IPS-18c (cell line): ENCODE measurements around the gene SLC6A7.
A peak's percentile ranks its signal among the peaks of the same experiment; 100 is the strongest.

ENCODE experiments used
- H3K4me3 ChIP-seq: 2 replicates; pipeline ENCODE4 v1.7.0; 2013; ENCODE audit warnings: low read depth, mild to moderate bottlenecking, low read length, moderate library complexity; ENCODE audit not compliant: insufficient read depth
- H3K9me3 ChIP-seq: one replicate; pipeline ENCODE4 v1.6.1; 2013; ENCODE audit warnings: mild to moderate bottlenecking, low read length, moderate library complexity; ENCODE audit not compliant: control insufficient read depth, insufficient read depth

Gene SLC6A7

DNA sequence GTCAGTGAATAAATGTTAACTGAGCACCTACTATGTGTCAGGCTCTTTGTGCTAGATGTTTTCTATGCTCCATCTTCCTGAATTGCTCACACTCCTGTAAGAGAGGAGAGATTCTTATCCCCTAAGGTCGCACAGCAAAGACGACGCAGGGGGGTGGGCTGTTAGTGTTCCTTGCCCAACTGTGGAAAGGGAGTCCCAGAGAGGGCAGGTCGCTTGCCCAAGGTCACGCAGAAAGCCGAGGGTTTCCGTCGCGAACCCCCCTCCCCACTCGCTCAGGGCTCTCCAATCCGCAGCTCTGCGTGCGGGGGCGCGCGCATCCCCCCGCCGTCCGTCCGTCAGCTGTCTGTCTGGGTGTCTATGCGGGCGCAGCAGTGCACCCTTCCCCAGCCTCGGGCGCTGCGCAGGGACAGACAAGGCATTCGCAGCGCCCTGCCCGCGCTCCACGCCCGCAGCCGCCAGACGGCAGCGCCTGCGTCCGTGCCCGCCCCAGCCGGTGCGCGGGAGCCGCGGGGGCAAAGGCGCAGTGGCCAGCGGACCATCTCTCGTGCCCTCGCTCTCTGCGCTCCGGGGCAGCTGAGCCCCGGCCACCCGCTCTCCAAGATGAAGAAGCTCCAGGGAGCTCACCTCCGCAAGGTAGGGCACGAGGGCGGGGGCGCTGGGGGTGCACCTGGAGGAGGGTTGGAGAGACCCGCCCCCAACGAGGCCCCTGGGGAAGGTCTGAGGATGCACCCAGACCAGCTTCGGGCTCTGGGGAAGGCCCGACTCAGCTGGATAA is at the start of gene SLC6A7:
TSS of gene SLC6A7 (plus strand) at position 335 of the 775 bp plus-strand sequence. CDS start at position 601, 266 bp downstream.
- peak within 1 kb of the TSS; percentile 52 for H3K4me3 ChIP-seq

DNA sequence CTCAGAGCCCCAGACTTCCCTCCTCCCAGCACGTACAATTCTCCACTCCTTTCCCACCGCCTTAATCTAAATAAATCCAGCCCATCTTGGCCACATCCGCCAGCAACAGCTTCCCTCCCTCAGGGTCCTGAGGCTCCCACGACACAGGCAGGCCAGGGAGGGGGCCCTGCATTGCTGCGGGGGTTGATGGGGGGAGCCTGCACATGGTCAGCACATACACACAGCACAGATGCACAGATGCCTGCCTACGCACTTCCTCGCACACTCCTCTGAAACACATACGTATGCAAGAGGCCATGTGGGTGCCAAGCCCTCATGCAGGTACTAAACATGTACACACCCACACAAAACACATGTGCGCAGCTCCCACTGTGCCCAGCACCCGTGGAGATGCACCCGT is 49.0 kb upstream of the SLC6A7 start:
- Histone ChIP-seq H3K4me3 (no peak overlapping the region), H3K9me3 (no peaks in the 10 kb centered on the region)

More for the DNA sequence above, at the start of gene SLC6A7:
- H3K9me3 ChIP-seq = no peaks in the 10 kb centered on the region

DNA sequence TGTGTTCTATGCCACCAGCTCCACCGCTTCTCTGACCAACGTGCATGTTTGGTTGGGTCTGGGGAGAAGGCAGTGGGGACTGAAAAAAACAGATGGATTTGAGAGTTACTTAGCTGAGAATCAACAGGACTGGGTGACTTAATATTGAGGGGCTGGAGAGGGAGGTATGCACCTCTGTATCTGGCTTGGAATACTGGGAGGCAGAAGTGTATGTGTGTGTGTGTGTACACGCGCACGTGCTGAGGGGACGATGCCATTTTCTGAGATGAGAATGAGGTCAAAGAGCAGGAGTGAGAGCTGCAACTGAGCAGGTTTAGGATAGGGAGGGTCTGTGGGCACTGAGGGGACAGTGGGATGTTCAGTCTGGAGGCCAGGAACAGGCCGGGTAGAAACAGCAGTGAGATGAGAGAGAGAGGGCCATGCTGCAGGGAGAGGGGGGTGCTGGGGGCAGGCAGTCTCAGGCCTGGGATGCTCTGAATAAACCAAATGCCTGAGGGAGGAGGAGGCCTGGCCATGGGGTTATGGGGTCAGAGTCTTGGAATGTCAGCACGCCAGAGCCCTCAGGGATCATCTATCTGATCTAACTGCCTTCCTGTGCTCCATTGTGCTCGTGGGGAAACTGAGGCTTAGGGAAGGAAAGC is 48.2 kb upstream of the SLC6A7 start:
- H3K9me3 ChIP-seq = no peaks in the 10 kb centered on the region
- H3K4me3 ChIP-seq = no peak overlapping the region

DNA sequence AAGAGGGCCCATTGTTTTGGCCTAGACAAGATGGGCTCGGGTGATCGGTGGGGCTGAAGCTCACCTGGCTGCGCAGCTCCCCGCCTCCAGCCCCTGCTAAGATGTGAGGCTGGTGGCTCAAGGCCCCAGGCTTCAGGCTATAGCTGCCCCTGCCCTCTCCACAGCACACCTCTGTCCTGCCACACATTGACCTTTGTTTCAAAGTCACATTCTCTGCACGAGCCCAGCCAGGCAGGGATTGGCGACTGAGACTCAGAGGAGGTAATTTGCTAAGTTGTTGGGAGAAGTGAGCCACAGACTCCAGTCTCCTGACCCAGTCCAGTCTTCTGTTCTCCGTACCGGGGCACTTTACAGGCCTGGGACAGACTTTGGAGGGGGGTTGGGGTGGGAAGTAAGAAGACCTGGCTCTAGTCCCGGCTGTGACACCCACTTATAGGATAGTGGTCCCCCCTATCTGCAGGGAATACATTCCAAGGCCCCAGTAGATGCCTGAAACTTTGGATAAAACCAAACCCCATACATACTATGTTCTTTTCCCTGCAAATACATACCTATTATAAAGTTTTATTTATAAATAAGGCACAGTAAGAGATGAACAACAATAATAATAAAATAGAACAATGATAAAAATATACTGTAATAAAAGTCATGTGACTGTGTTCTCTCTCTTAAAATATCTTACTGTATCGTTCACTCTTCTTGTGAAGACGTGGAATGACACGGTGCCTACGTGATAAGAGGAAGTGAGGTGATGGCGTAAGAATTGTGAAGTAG is 47.5 kb upstream of the SLC6A7 start:
- Histone ChIP-seq H3K9me3 (no peaks in the 10 kb centered on the region), H3K4me3 (no peak overlapping the region)

DNA sequence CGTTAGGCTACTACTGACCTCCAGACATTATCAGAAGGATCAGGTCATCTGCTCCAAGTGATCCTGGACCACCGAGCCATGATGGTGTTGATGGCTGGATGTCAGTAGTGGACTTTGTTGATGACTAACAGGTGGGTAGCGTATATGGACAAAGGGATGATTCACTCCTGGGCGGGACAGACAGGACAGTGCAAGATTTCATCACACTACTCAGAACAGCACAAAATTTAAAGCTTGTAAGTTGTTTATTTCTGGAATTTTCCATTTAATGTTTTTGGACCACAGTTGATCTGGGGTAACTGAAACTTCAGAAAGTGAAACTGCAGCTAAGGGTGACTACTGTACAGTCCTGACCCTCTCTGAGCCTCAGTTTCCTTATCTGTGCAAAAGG is 46.9 kb upstream of the SLC6A7 start:
- no peak overlapping the region for H3K4me3 ChIP-seq

DNA sequence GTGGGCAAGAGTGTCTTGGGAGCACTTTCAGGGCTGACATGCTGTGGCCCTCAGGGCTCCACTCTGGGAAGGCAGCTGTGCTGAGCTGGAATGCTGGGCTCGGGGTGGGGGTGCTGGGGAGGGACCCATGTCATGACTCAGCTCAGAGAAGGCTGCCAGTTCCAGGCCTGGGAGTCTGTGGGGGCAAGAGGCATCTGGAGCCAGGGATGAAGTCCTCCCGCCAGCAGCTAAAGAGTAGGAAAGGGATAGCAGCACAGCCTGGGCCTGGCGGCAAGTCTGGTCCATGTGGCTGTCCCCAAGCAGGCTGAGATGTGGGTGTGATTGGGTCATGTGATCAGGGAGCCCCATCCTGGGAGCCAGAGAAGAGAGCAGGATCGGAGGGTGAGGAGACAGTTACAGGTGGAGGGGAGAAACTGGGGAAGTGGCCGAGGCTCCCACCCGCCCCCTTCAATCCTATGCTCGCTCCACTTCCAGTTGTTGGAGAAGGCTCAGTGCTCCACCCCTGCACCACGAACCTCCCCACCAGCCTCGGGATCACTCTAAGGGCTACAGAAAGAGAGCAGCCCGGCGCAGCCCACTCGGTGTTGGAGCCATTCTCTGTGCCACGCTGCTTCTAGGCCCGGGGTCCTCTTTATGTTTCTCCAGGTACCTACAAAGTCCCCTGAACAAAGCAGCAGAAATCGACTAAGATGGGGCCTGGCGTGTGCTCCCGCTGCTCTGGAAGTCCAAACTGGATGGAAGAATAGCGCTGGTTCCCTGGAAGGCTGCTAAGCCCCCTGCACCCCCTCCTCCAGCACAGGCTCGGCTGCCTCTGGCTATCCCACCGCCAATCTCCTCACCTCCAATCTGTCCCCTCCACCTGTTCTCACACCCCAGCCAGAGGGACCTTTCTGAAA is 46.3 kb upstream of the SLC6A7 start:
- Histone ChIP-seq H3K9me3 (no peaks in the 10 kb centered on the region), H3K4me3 (no peak overlapping the region)

More for the DNA sequence above, 46.9 kb upstream of the SLC6A7 start:
- no peaks in the 10 kb centered on the region for H3K9me3 ChIP-seq

DNA sequence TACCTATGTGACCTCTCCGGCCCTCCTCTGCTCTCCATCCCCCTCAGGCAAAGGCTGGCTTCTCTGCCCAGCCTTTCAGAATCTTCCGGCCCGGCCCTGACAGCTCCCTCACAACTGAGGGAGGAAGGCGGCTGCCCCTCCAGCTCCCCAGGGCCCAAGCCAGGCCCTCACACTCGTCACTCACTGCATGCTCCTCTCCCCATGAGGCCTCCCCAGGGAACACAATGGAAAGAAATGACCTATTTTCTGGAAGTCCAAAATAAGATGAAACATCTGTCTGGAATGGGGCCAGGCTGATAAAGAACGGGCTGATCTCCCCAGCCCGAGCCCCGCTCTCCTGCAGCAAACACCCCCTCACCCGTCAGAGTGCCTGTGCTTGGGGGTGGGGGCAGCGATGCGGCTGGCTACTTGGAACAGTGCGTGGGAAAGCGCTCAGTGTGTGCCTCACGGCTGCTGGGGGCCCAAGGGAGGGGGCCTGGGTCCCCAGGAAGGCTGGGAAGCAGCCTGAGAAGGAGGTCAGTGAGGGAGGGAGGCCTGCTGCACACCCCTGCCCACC is 45.5 kb upstream of the SLC6A7 start:
- no peaks in the 10 kb centered on the region for H3K9me3 ChIP-seq
- no peak overlapping the region for H3K4me3 ChIP-seq

DNA sequence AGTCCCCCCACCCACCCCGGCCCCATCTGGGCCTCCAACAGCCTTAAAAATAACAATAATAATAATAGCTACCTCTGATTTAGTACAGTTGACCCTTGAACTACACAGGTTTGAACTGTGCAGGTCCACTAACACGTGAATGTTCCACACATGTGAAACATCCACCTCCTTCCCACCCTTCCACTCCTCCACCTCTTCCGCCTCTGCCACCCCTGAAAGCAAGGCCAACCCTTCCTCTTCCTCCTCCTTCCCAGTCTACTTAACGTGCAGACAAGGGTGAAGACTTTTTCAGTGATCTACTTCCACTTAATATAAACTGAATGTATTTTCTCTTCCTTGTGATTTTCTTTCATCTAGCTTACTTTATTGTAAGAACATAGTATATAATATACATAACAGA is 45.0 kb upstream of the SLC6A7 start:
- Histone ChIP-seq H3K4me3 (no peak overlapping the region), H3K9me3 (no peaks in the 10 kb centered on the region)

DNA sequence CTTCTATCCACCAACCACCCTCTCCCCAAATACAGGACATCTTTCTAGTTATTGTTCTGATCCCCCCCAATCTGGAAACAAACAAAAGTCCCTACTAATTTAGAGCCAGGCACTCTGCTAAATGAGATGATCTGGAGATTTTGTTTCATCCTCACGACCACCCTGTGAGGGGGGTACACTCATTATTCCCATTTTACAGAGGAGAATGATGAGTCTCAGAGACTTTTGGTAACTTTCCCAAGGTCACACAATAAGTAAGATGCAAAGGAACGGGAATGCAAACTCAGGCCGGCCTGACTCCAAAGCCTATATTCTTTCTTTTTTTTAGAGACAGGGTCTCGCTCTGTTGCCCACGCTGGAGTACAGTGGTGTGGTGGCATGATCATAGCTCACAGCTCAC is 43.6 kb upstream of the SLC6A7 start:
- Histone ChIP-seq H3K4me3 (no peak overlapping the region), H3K9me3 (no peaks in the 10 kb centered on the region)

DNA sequence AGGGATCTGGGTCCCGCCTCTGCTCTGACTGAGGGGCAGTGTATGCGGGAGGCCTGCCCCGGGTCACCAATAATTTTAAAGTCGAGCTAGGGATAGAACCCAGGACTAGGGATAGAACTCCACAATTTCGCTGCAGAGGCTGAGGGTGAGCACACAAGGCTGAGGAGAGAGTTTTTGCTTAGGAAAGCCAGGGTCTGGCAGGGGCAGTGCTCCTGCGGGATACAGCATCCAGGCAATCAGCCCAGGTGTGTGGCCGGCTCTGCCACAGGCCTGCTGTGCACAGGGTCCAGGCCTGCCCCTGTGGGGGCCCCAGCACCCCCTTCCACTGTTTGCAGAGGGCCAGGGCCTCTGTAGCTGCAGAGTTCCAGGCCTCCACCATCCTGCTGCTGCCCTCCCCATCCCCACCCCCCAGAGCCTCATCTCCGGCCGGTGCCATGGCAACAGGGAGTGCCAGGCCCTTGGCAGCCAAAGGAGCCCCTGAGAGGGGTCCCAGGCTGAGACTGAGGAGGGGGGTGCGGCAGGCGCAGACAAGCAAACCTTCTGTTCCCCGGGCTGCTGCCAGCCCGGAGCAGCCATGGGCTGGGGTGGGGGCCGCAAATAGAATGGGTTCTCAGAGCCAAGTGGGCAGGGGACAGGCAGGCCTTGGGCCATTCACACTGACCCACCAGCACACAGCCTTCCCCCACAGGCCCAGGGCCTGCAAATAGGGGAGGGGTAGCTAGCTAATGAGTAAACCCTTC is 42.8 kb upstream of the SLC6A7 start:
- Histone ChIP-seq H3K4me3 (no peak overlapping the region), H3K9me3 (no peaks in the 10 kb centered on the region)

DNA sequence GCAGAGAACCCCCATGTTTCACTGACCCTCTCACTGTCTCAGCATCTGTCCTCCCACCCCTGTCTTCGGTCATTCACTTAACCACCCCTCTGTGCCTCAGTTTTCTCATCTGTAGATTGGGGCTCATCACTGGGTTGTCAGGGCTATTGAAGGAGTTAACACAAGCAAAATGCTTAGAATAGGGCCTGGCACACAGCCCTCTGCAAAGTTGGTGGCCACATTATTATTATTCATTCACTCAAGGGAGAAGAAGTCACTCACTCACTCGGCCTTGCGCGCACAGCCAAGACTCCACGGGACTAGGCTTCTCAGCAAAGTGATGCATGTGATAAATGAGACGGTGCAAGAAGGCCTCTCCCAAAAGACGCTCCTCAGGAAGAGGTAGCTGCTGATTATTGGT is 42.2 kb upstream of the SLC6A7 start:
- Histone ChIP-seq H3K9me3 (no peaks in the 10 kb centered on the region), H3K4me3 (no peak overlapping the region)

DNA sequence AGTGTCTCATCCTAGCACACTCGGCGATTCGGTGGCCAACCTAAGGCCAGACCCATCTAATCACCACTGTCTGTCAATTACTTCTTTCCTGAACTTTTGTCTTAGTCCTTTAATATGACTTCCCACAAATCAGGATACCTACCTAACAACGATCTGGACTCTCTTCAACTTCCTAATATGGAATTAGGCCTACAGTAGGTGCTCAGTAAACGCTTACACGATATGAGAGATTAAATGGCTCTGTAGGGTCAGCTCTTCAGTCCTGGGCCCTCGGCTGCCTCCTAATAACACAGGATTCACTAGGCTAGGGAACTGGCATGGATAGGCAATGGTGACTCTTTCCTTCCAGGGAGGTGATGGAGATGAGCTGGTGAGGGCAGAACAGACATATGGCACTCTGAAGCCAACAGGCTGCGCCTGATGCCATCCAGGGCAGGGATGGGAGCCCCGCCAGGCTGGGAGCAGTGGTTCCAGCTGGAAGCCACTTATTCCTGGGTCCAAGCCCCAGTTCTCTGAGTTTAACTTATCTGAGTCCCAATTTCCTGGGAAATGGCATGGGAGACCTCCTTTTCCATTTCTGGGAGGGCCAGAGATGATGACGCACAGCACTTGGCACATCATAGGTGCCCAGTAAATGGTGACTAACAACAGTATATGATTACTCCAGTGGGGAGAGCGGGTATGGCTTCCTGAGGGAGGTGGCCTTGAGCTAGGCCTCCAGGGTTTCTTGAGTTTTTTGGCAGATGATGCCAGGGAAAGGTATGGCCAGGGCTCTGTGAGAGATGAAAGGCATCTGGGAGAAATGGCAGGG is 41.5 kb upstream of the SLC6A7 start:
- H3K4me3 ChIP-seq = no peak overlapping the region
- H3K9me3 ChIP-seq = no peaks in the 10 kb centered on the region

DNA sequence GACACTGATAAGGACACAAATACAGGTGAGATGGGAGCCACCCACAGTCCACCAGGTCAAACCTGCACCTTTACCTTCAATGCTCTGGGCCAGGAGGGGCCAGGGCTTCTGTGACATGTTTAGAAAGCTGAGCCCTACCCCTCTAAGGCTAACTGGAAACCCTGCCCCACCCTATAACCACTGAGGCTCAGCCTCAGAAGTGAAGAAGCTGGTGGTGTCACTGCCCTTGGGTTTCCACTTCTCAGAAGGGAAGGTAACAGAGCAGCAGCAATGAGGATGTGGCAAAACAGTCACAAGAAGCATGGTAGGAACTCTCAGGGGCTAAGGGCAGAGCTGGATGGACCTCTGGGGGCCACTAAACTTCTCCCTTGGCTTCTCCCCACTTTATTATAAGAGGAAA is 40.2 kb upstream of the SLC6A7 start:
- H3K4me3 ChIP-seq = no peak overlapping the region
- H3K9me3 ChIP-seq = no peaks in the 10 kb centered on the region

DNA sequence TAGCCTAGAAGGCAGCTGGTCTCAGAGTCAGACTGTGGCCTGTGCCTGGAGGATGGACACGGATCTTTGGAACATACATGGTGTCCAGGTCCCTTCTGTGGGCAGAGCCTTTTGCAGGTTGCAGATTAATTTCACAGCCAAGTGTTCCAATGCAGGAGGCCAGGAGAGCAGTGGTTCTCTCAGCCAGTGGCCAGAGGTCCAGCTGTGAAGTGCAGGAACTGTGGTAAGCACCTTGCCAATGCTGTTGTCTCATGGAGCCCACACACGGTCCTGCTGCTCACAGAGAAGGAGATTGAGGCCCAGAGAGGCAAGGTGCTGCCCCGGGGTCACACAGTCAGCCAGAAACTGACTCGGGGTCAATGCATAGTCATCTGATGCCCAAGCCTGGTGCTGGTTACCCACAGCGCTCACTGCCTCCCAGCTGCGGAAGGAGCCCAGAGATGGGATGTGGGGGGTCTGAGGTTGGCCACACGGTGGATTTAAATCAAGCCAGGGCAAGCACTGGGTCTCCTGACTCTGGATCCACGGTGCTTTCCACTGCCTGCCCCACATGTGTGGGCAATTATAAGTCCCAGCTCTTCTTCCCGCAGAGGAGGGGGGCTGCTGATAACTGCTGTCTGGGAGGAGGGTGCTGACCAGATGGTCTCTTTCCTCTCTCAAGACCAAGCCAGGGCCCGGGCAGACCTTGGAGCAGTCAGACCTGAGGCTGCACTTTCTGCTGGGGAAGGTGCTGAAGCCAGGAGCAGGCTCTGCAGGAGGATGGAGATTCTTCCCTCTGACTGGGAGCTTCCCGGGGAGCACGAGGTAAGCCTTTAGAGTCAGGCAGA is 37.0 kb upstream of the SLC6A7 start:
- H3K4me3 ChIP-seq = no peak overlapping the region

DNA sequence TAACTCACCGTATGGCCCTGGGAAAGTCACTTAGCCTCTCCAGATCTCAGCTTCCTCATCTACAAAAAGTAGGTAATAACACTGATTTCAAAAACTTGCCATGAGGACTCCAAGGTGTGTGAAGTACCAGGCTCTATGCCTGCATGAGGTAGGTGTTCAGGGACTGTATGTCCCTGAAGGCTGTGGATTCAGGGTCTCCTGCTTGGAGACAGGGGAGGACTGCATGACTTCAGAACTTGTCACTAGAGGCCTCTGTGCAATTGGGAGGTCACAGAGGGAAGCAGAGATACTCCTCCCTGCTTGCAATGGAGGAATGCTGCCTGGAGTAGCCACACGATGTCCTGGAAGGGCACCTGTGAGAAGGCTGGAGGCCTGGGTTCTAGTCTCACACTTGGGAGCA is 36.4 kb upstream of the SLC6A7 start:
- Histone ChIP-seq H3K4me3 (no peak overlapping the region), H3K9me3 (no peaks in the 10 kb centered on the region)

More for the DNA sequence above, 37.0 kb upstream of the SLC6A7 start:
- no peaks in the 10 kb centered on the region for H3K9me3 ChIP-seq
